CD4-positive, alpha-beta T cell treated with Interleukin-6 for 4 hours (primary cell): ENCODE measurements around the gene LCE2D.

Experiments
- DNase-seq: peaks from one replicate; pipeline ENCODE4 v3.0.0-alpha.2; 2020; ENCODE audit warnings: mixed read lengths

Gene LCE2D

DNA sequence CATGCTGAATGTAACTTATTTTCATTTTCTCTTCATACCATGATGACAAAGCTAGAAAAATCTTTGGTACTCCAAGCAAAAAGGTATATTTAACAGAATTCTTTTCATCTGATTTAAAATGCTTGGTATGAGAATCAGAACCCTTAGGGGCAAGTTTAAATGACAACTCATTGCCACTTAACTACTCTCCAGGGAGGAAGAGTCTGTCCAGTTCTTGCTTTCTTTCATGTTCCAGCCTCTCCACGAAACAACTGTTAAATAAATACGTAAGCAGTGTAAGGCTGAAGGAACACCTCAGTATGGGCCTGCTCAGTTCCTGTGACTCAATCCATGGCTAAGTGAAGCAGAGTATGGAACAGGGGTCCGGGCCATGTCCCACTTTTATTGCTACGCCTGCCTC is 36.6 kb downstream of the LCE2D start:
- no peak for DNase-seq

DNA sequence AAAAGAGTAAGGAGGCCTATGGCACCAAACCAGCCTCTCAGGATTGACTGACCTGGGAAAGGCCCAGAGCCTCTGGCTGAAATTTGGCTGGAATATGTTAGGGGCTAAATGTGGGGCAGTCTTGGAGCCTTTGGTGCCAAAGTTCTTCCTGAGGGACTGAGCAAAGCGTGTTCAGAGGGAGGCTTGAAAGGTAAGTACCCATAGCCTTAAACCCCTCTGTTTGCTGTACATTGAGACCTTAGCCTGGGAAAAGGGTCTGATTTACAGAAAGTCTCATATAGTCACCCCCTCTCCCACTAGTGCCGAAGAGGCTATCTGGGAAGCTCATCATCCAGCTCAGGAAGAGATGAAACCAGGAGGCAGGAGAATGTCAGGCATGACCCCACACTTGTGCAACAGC is 44.7 kb downstream of the LCE2D start, which contains the start of gene LCE4A:
Gene LCE4A, plus strand, starts transcription at position 301 of the 400 bp plus-strand sequence. CDS start 916 bp downstream, outside the sequence.
- DNase-seq, result no peak
